GM12875 (cell line): ENCODE measurements around the gene ZC3H10.

Experiments
- H3K4me3 ChIP-seq: one replicate; pipeline ENCODE4 v1.5.1; 2011; ENCODE audit warnings: low read depth, low read length, control low read depth
- TF ChIP-seq, protein P1 (sequence below): IDR thresholded peaks from 2 replicates; pipeline ENCODE4 v1.5.1; 2011; ENCODE audit warnings: low read depth, mild to moderate bottlenecking, control low read depth, inconsistent platforms, low read length, moderate library complexity, borderline replicate concordance; ENCODE audit not compliant: insufficient read depth

ZC3H10 gene

DNA sequence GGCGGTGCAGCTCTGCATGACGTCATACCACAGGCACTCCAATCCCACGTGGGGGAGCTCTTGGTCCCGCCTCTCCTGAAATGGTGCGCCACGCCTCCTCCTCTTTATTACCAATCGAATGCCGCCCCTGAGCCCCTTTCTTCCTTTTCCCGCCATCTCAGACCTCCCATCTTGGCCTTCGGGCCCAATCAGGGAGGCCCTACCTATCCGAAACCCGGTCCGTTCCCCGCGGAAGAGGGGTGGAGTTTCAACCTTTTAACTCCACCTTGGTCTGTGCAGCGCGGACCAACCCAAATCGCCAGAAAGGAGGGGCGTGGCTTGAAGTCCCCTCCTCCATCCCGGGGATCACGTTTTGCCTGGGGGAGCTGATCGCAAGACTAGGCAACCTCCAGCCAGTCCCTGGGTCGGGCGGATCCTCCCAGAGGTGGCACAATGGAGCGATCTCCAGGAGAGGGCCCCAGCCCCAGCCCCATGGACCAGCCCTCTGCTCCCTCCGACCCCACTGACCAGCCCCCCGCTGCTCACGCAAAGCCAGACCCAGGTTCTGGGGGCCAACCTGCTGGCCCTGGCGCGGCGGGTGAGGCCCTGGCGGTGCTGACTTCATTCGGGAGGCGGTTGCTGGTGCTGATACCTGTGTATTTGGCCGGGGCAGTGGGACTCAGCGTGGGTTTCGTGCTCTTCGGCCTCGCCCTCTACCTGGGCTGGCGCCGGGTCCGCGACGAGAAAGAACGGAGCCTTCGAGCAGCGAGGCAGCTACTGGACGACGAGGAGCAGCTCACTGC, 10.0 kb downstream of the ZC3H10 start, which contains the start of gene ESYT1:
ESYT1 (plus strand) TSS at position 380 of the 782 bp plus-strand sequence; CDS start at position 433, 53 bp downstream.
- TF ChIP-seq, protein P1, sequence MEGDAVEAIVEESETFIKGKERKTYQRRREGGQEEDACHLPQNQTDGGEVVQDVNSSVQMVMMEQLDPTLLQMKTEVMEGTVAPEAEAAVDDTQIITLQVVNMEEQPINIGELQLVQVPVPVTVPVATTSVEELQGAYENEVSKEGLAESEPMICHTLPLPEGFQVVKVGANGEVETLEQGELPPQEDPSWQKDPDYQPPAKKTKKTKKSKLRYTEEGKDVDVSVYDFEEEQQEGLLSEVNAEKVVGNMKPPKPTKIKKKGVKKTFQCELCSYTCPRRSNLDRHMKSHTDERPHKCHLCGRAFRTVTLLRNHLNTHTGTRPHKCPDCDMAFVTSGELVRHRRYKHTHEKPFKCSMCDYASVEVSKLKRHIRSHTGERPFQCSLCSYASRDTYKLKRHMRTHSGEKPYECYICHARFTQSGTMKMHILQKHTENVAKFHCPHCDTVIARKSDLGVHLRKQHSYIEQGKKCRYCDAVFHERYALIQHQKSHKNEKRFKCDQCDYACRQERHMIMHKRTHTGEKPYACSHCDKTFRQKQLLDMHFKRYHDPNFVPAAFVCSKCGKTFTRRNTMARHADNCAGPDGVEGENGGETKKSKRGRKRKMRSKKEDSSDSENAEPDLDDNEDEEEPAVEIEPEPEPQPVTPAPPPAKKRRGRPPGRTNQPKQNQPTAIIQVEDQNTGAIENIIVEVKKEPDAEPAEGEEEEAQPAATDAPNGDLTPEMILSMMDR, result no peak
- H3K4me3 ChIP-seq, result peak within 1 kb of the TSS; percentile 81

DNA sequence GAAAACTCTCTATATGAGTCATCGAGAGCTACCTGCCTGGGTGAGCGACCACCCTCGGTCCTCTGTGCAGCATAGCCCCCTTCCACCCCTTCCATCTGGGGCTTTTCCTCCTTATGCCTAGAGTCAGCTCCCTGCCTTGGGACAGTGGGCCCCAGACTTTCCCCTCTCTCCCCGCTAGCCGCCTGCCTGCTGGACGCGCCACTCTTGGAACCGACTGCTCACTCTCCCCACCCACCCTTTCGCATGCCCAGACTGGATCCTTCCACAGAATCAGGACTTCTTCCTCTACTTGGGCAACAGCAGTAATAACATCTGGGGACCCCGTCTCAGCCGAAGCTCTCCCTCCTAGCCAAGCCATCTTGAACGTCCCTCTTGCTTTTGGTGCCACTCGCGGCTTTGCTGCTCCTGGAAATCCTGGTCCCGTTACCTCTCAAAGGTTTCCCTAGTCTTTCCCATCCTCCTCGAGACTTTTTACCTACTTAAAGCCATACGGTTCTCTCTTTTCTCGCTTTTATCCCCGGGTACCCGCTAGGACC, 10.7 kb downstream of the ZC3H10 start:
- H3K4me3 ChIP-seq, result peak overlapping the region; percentile 81
- TF ChIP-seq, protein P1, result no peak

DNA sequence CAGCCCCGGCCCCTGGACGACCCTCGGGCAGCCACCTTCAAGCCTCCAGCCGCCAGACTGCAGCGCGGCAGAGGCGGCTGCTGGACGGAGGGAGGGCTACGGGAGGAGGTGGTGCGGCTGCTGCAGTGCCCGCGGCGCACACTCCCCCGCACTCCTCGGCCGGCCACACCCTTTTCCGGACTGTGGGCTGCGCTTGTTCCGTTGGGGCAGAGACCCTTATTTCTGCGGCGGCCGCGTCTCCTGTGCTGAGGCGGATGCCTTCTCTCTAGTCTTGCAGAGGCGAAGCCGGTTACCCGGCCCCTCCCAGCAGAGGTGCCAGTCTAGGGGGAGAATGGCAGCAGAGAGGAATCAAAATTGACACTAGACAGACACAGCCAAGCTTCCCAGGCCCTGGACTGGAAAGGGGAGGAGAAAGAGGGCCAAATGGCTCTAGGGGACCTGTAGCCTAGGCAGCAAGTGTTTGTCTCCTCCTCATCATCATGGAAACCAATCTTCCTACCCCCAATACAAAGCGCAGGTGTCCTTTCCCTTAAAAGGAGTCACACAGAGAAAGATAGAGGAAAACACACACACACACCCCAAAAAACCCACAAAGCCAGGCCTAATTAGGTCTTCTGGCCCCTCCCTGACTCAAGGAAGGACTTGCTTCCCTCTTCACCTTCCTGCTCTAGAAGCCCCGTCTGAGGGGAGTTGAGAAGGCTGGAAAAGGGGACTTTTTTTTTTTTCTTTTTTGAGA, 11.3 kb downstream of the ZC3H10 start:
- TF ChIP-seq, protein P1, result no peak
- H3K4me3 ChIP-seq, result peak overlapping the region; percentile 81

DNA sequence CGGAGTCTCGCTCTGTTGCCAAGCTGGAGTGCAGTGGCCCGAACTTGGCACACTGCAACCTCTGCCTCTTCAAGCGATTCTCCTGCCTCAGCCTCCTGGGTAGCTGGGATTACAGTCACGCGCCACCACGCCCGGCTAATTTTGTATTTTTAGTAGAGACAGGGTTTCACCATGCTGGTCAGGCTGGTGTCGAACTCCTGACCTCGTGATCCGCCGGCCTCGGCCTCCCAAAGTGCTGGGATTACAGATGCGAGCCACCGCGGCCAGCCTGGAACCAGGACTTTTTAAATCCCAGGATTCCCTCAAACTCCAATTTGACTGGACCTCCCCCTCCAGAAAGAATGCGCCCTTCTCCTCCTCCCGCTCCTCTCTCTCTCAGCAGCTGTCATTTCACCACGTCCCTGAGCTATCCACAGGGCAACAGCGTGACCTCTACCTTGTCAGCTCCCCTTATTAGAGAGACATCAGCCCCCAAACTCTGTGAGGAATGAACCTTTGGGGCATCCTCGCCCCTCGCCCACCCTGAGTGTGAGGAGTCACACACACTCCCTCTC, 12.0 kb downstream of the ZC3H10 start:
- H3K4me3 ChIP-seq, result peak overlapping the region; percentile 81
- TF ChIP-seq, protein P1, result no peak

DNA sequence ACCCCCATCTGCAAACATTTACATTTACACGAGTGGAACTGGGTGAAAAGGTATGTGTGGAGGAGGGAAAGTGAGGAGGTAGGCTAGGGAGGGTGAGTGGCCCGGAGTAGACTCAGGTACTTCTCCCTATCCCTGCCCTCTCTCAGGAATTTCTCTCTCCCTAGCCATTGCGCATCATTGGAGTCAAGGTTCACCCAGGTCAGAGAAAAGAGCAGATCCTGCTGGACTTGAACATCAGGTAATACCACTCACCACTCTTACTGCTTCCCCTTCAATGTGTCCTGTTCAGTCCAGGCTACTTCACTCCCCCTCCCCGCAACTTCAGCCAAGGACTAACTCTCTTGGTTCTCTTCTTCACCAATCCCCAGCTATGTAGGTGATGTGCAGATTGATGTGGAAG, 12.8 kb downstream of the ZC3H10 start:
- TF ChIP-seq, protein P1, result no peak
- H3K4me3 ChIP-seq, result no peak overlapping the region

DNA sequence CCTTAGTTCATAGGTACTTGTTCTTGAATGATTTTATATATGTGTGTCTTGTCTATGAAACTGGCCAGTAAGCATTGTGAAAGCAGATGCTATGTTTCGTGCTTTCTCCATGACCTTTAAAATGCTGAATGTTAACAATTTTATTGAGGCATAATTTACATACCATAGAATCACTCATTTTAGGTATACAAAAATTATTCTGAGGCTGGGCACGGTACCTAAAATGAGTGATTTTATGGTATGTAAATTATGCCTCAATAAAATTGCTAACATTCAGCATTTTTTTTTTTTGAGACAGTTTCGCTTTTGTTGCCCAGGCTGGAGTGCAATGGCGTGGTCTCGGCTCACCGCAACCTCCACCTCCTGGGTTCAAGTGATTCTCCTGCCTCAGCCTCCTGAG, 16.8 kb downstream of the ZC3H10 start:
- TF ChIP-seq, protein P1, result no peak
- H3K4me3 ChIP-seq, result no peak overlapping the region
